ENCODE measurements around the gene RAX2.
"Not testable (repeated sequence)": the region's sequence is repeated elsewhere in the genome, so short reads cannot be mapped to it uniquely, and the experiment has no call there.

The RAX2 gene

DNA sequence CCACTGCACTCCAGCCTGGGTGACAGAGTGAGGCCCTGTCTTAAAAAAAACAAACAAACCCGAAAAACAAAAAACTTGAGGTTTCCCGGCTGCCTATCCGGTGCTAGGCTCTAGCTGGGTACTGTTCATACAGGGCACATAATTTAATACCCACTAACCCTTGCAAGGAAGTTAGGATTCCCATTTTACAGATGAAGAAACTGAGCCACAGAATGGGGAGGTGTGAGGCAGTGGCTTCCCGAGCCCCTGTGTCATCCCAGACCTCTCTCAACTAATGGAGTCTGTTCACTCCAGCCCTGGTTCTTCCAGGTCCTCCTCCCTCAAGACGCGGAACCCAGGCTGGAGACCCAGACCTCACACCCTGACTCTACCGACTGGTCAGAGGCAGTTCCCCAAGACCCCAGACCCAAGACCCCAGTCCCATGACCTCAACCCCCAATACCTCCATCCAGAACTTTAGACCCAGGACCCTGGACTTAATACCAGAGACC, 11.1 kb downstream of the RAX2 start:
- DNase-seq (ENCODE audit: low read depth, low spot score), result peak; percentile 34

GRCh38 chr19:3759482-3760254, 12.4 kb downstream of the RAX2 start:
- DNase-seq (ENCODE audit: low read depth, low spot score), result no peak

DNA sequence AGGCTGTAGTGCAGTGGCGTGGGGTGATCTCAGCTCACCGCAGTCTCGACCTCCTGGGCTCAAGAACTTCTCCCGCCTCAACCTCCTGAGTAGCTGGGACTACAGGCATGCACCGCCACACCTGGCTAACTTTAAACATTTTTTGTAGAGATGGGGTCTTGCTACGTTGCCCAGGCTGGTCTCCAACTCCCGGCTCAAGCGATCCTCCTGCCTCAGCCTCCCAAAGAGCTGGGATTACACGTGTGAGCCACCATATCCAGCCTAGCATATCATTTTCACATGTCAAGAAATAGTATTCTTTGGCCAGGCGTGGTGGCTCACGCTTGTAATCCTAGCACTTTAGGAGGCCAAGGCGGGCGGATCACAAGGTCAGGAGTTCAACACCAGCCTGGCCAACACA, 13.7 kb downstream of the RAX2 start:
- not testable (repeated sequence) for DNase-seq (ENCODE audit: low read depth, low spot score)

- not testable (repeated sequence) for DNase-seq (ENCODE audit: low read depth, low spot score)
Observed at GRCh38 chr19:3757705-3758104, 14.3 kb downstream of the RAX2 start.

DNA sequence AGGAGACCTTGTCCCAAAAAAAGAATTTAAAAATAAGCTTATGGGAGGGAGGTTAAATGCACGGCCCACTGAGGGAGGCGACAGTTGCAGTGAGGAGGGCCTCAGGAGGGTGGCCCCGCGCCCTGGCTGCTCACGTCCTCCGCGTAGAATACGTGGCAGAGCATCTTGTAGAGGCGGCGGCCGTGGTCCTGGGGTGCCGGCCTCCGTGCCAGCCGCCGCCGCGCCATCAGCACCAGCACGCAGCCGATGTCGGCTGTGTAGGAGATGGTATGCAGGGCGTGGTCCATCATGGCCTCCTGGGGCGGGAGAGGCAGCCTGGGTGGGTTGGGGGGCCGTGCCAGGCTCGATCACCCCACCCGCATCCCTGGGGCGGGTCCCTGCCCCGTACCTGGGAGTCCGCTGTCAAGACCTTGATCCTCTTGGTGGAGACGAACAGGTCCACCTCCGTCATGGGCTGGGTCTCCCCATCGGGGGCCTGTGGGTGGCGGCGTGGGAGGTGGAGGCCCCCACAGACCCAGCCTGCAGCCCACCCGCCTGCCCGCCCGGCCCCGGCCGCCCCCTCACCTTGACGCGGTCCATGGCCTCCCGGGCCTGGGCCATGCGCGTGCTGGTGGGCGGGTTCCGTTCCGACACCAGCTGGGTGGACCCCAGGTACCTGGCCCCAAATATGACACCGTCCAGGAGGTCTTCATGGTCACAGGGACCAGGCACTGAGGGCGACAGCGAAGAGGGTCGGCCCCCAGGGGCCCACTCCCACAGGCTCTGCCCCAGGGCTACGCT, 18.2 kb downstream of the RAX2 start:
- DNase-seq (ENCODE audit: low read depth, low spot score), result no peak

DNA sequence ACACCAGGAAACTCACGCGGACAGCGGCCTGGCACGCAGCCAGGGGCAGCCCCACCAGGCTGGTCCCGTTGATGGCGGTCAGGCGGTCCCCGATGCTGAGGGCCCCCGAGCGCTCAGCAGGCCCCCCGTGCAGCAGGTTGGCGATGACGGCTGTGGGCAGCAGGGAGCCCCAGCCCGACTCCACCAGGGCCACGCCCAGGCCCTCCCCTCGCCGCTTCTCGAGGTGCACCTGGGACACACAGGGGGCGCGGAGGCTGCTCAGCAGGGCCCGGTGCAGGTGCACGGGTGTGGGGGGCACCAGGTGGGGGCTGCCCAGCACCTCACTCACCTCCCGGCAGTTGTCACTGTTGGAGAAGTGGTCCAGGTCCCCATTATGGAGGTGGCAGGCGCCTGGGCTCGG, 19.5 kb downstream of the RAX2 start:
- DNase-seq (ENCODE audit: low read depth, low spot score), result no peak

DNA sequence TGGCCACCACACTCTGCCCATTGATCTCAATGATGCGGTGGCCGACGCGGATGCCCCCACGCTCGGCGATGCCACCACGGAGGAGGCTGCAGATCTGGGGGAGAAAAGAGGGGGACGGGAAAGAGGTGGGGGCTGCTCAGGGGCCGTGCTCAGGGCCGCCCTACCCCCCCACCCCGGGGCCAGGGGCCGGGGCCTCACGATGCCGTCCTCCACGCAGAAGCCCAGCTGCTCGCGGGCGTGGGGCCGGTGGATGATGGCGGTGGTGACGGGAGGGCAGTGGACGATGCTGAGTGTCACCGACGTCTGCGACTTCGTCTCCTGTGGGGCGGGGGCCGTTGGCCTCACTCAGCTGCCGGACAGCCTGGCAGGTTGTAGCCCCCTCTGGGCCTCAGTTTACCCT, 20.8 kb downstream of the RAX2 start:
- no peak for DNase-seq (ENCODE audit: low read depth, low spot score)

GRCh38 chr19:3750211-3750610, 21.8 kb downstream of the RAX2 start:
- DNase-seq (ENCODE audit: low read depth, low spot score), result no peak

GRCh38 chr19:3748965-3749364, 23.1 kb downstream of the RAX2 start:
- no peak for DNase-seq (ENCODE audit: low read depth, low spot score)

GRCh38 chr19:3746371-3747056, 25.5 kb downstream of the RAX2 start:
- no peak for DNase-seq (ENCODE audit: low read depth, low spot score)

- DNase-seq (ENCODE audit: low read depth, low spot score), result no peak
Observed at GRCh38 chr19:3745363-3746045, 26.5 kb downstream of the RAX2 start.

- no peak for DNase-seq (ENCODE audit: low read depth, low spot score)
Observed at GRCh38 chr19:3743486-3743885, 28.5 kb downstream of the RAX2 start.

GRCh38 chr19:3740431-3740830, 31.6 kb downstream of the RAX2 start:
- no peak for DNase-seq (ENCODE audit: low read depth, low spot score)

- DNase-seq (ENCODE audit: low read depth, low spot score), result no peak
Observed at GRCh38 chr19:3738477-3739220, 33.4 kb downstream of the RAX2 start.

DNA sequence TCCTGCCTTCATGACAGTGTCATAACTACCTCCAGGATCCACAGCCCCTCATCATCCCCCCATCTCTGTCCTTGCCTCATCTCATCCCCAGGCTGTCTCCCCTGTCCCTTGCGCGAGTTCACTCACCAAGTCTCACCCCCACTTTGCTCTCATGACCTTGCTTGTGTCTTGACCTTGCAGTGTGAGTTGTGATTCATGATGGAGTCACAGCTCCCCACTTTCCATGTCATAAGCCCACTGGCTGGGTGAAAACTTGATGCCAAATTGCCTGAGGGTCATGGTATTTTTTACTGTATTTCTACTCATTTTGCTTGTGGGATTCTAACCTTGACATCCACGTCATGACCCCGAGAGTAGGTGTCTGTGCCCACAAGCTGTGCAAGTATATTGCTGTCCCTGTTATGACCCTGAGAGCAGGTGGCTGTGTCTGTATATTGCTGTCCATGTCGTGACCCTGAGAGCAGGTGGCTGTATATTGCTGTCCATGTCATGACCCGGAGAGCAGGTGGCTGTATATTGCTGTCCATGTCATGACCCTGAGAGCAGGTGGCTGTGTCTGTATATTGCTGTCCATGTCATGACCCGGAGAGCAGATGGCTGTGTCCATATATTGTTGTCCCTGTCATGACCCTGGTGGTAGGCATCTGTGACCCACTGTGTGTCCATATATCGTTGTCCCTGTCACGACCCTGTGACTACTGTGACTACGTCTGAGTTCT, 34.4 kb downstream of the RAX2 start:
- no peak for DNase-seq (ENCODE audit: low read depth, low spot score)

- DNase-seq (ENCODE audit: low read depth, low spot score), result no peak
Observed at GRCh38 chr19:3736106-3736724, 35.8 kb downstream of the RAX2 start.

GRCh38 chr19:3734310-3734600, 37.8 kb downstream of the RAX2 start:
- DNase-seq (ENCODE audit: low read depth, low spot score), result no peak

GRCh38 chr19:3733549-3734309, 38.3 kb downstream of the RAX2 start:
- DNase-seq (ENCODE audit: low read depth, low spot score), result no peak

GRCh38 chr19:3732108-3732507, 39.9 kb downstream of the RAX2 start:
- DNase-seq (ENCODE audit: low read depth, low spot score), result no peak

All from astrocyte of the hippocampus (primary cell).